ENCODE data around the gene UNC80.

DNA sequence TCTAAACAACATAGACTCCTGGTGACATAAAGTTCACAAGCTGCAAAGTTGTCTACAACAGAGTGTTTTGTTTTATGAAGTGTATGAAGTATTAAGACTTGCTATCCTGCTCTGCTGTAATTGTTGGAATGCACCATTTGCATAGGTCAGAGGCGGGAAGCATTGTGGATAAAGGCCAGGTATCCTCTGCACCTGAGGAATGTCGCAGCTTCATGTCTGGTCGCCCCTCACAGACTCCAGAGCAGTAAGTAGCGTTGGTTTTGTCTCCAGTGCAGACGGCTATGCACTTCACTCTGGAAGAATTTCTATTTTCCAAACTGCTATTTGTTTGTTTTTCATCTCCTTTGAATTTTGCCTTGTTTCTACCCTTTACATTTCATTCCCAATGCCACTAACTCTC, 63.1 kb downstream of the UNC80 start:
- TF ChIP-seq EZH2 (IDR thresholded peaks at IDR 0.05; ENCODE audit: insufficient read depth, poor library complexity, severe bottlenecking) (no peak), EZH2phosphoT487 (IDR thresholded peaks at IDR 0.05; ENCODE audit: insufficient read depth, low read depth) (no peak)

All from GM23248 (cell line).